Stimulated activated CD4-positive, alpha-beta T cell treated with anti-CD3 and anti-CD28 coated beads, Interleukin-1b, Interleukin-23, amount 100 ng/mL, for 1 hour (primary cell): ENCODE results near the gene DNAI2.
"Not testable (repeated sequence)": the region's sequence is repeated elsewhere in the genome, so short reads cannot be mapped to it uniquely, and the experiment has no call there.

ENCODE experiments used
- DNase-seq, 2 donors: peaks; one replicate each; pipeline ENCODE4 v3.0.0-alpha.2; 2020; ENCODE audit warnings: low read depth in 2 of 2

DNAI2 gene

GRCh38 chr17:74244548-74244947 lies 29.5 kb upstream of the DNAI2 start:
- no peak for DNase-seq

GRCh38 chr17:74245145-74245831 lies 28.7 kb upstream of the DNAI2 start:
- DNase-seq = no peak

GRCh38 chr17:74245871-74246270 lies 28.2 kb upstream of the DNAI2 start:
- no peak for DNase-seq

- DNase-seq = no peak
Observed at GRCh38 chr17:74249590-74250270, 24.3 kb upstream of the DNAI2 start.

GRCh38 chr17:74250324-74250995 lies 23.6 kb upstream of the DNAI2 start:
- no peak for DNase-seq

GRCh38 chr17:74251051-74251450 lies 23.0 kb upstream of the DNAI2 start:
- DNase-seq = no peak

- DNase-seq = no peak
Observed at GRCh38 chr17:74251569-74251968, 22.5 kb upstream of the DNAI2 start.

GRCh38 chr17:74252211-74252610 lies 21.8 kb upstream of the DNAI2 start:
- no peak for DNase-seq

- no peak for DNase-seq
Observed at GRCh38 chr17:74253036-74253435, 21.0 kb upstream of the DNAI2 start.

- no peak for DNase-seq
Observed at GRCh38 chr17:74257311-74257710, 16.7 kb upstream of the DNAI2 start.

GRCh38 chr17:74259667-74260524 lies 14.1 kb upstream of the DNAI2 start:
- DNase-seq = no peak

GRCh38 chr17:74260525-74260850 lies 13.5 kb upstream of the DNAI2 start:
- no peak for DNase-seq

GRCh38 chr17:74262601-74263000 lies 11.4 kb upstream of the DNAI2 start:
- DNase-seq = no peak

- DNase-seq = not testable (repeated sequence)
Observed at GRCh38 chr17:74267054-74267453, 7.0 kb upstream of the DNAI2 start.

- no peak for DNase-seq
Observed at GRCh38 chr17:74267579-74267978, 6.5 kb upstream of the DNAI2 start.

GRCh38 chr17:74267987-74268499 lies 6.0 kb upstream of the DNAI2 start:
- no peak for DNase-seq

- DNase-seq = no peak
Observed at GRCh38 chr17:74268558-74268957, 5.5 kb upstream of the DNAI2 start.

GRCh38 chr17:74270333-74270732 lies 3.7 kb upstream of the DNAI2 start:
- no peak for DNase-seq

GRCh38 chr17:74271281-74271680 lies 2.8 kb upstream of the DNAI2 start:
- DNase-seq = no peak

- DNase-seq = no peak
Observed at GRCh38 chr17:74271901-74272561, 2.0 kb upstream of the DNAI2 start.

- DNase-seq = no peak
Observed at GRCh38 chr17:74272731-74273201, 1.3 kb upstream of the DNAI2 start.
